Upper lobe of left lung (tissue), 4 donors: ENCODE measurements around the gene CDH7.

Experiments used
- EP300 ChIP-seq, 4 donors: sonication (generic); formaldehyde crosslinking; IDR thresholded peaks; one replicate each; pipeline ENCODE4 v1.5.1; 2017; ENCODE audit warnings: antibody characterized with exemption in 4 of 4, control low read depth in 2 of 4
- POLR2A ChIP-seq, 4 donors: fragments of 450-650 bp; IDR thresholded peaks; one replicate each; pipeline ENCODE4 v1.5.1; 2016 to 2017; ENCODE audit warnings: antibody characterized with exemption in 4 of 4, mild to moderate bottlenecking in 2 of 4
- TF ChIP-seq, protein P1 (sequence below), 6 experiments: fragments of 450-650 bp in 4 of 6; fragments of 200-600 bp in 2 of 6; sonication (generic) in 2 of 6; IDR thresholded peaks; one replicate each; pipeline ENCODE4 v1.5.1; 2016 to 2019; ENCODE audit warnings: antibody characterized with exemption in 6 of 6

DNA sequence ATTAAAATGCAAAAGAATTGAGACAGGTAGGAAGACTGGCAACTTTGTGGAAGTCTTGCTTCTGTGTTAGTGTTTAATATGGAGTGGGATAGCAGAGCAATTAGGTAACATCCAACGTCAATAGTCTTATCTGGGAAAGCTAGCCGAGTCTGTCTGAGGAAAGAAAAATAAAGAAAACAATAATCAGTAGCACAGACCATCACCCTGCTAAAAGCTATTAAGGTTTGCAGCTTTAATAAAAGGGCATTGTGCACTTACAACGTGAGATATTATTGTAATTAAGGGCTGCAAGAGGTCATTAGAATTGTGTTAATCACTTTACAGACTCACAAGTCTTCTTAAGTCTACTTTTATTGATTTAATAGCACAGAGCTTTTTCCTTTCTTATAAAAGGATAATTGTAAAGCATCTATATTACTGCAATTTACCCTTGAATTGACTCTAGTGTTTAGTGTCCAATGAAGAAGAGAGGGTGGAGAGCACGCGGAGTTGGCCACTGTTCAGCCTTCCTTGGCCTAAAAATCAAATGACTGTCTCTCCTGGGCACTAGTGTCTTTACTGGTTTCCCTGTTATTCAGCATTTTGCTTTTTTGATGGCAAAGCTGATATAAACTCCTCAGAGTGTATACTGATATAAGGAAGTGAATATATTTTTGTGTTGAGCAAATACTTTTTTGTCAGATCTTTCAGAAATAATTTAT, 2.0 kb downstream of the CDH7 start:
- TF ChIP-seq EP300 (IDR thresholded peaks at IDR 0.05), result no peak
- TF ChIP-seq, protein P1, sequence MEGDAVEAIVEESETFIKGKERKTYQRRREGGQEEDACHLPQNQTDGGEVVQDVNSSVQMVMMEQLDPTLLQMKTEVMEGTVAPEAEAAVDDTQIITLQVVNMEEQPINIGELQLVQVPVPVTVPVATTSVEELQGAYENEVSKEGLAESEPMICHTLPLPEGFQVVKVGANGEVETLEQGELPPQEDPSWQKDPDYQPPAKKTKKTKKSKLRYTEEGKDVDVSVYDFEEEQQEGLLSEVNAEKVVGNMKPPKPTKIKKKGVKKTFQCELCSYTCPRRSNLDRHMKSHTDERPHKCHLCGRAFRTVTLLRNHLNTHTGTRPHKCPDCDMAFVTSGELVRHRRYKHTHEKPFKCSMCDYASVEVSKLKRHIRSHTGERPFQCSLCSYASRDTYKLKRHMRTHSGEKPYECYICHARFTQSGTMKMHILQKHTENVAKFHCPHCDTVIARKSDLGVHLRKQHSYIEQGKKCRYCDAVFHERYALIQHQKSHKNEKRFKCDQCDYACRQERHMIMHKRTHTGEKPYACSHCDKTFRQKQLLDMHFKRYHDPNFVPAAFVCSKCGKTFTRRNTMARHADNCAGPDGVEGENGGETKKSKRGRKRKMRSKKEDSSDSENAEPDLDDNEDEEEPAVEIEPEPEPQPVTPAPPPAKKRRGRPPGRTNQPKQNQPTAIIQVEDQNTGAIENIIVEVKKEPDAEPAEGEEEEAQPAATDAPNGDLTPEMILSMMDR (IDR thresholded peaks at IDR 0.05), result no peak
- TF ChIP-seq POLR2A (IDR thresholded peaks at IDR 0.05), result no peak
